ENCODE results near the gene RGS17. TPM values are rescaled to one million over a fixed set of nuclear protein-coding genes. Genes with fewer than 3 reads are reported as not detected.
A peak's percentile ranks its signal among the peaks of the same experiment; 100 is the strongest.

The RGS17 gene
- total and polyA plus RNA-seq, 10 of the 15 experiments (the other 5 are each of a cell fraction or from before 2014, with no cell fraction given), result 0.06 to 0.29 (median 0.14) TPM; not detected in 4

DNA sequence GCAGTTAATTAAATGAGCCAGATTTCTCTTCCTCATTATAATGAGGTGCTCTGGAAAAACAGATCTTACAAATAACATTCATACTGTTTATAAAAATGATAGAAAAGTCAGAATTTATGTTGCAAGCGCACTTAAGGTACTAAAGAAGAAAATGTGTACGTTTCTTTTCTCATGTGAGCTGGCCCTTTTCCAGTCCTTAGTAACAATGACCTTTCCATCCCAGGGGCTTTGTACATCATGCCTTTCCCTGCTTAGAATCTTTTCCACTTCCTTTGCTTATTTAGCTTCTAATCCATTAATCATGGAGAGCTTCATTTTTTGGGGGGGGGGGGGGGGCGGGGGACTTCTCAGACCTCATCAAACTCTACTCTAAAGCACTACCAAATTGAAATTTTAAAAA lies 153.0 kb downstream of the RGS17 start:
- peaks cover 4% of the 10 kb centered on the region; the same call in 1 of the 2 replicates for H3K4me1 ChIP-seq (ENCODE audit: control insufficient read depth, insufficient read depth, low read length)
- H3K9ac ChIP-seq (ENCODE audit: control insufficient read depth, insufficient read depth, low read length), result no peak overlapping the region
- H3K36me3 ChIP-seq (ENCODE audit: control insufficient read depth in 2 of 2, insufficient read depth in 2 of 2, low read length in 1 of 2), result peaks cover 0 to 19% of the 10 kb centered on the region in 2 experiments; a peak in 2 of 4 replicates
- ATAC-seq, result no peak
- H3K79me2 ChIP-seq (ENCODE audit: control insufficient read depth, insufficient read depth, low read length), result peaks cover 98% of the 10 kb centered on the region
- ChIA-PET RAD21 (ENCODE audit: unreplicated experiment) (interaction anchor here (0.8 to 1.6 kb wide), 4 partner anchors 18 to 30 kb away, joined by 3 to 6 read pairs (median 3); no protein-coding TSS in a partner anchor), POLR2A (interaction anchor here (0.6 to 2.4 kb wide), 4 partner anchors 7 to 71 kb away, joined by 3 to 10 read pairs (median 4); no protein-coding TSS in a partner anchor), CTCF (interaction anchor here (0.6 to 2.6 kb wide), 8 partner anchors 11 to 113 kb away, joined by 3 to 11 read pairs (median 4); no protein-coding TSS in a partner anchor), SMC1A (ENCODE audit: uncharacterized antibody, unreplicated experiment) (interaction anchor here (0.9 to 2.9 kb wide), 8 partner anchors 21 to 250 kb away, joined by 3 to 26 read pairs (median 4); no protein-coding TSS in a partner anchor)
- DNase-seq (ENCODE audit: low read depth, low spot score), result no peak
- intact Hi-C loops (cut with micrococcal nuclease; ENCODE audit: unreplicated experiment), result loop anchor here (10.0 kb wide), 1 partner anchor 673 kb away; no protein-coding TSS in a partner anchor
- FAIRE-seq, result no peak
- H3K27me3 ChIP-seq (replicated peaks in 1 of 2; ENCODE audit: control insufficient read depth in 2 of 2, insufficient read depth in 2 of 2, low read length in 1 of 2), result no peaks in the 10 kb centered on the region
- no TSS peak for BruUV-seq (replicated peaks)
- no peaks in the 10 kb centered on the region; the same call in 1 of the 3 replicates for H3K9me3 ChIP-seq (replicated peaks; ENCODE audit: control insufficient read depth, insufficient read depth, low read length)
- TF ChIP-seq JUNB (IDR thresholded peaks at IDR 0.05) (no peak), ZNF217 (IDR thresholded peaks at IDR 0.05) (no peak), TAF1 (IDR thresholded peaks at IDR 0.05; ENCODE audit: borderline replicate concordance, low read depth, low read length) (no peak), MEF2A (IDR thresholded peaks at IDR 0.05; ENCODE audit: insufficient read depth, low read depth, low read length) (no peak)
- 81% methylated on average over 3 of the region's 3 CpGs for WGBS (ENCODE audit: insufficient coverage, insufficient replicate concordance, low lambda C conversion rate, missing lambda C conversion rate)
- no peak overlapping the region; the same call in 1 of the 2 replicates for H2AFZ ChIP-seq (ENCODE audit: control insufficient read depth, low read depth, low read length)
- no peak overlapping the region for H3K27ac ChIP-seq (ENCODE audit: control insufficient read depth, insufficient read depth)
- peak overlapping the region; percentile 53 for H3K4me2 ChIP-seq (ENCODE audit: control insufficient read depth, insufficient read depth)
- no peaks in the 10 kb centered on the region for H4K20me1 ChIP-seq (ENCODE audit: control insufficient read depth, insufficient read depth)
- in situ Hi-C loops (cut with MboI), result loop anchor here (25.0 kb wide), 3 partner anchors 1259 to 1759 kb away; partner anchors contain the start of gene SCAF8
- H3K4me3 ChIP-seq, result 0 out of 2 replicates have a peak overlapping the region, but pooled peaks have one; percentile 53

DNA sequence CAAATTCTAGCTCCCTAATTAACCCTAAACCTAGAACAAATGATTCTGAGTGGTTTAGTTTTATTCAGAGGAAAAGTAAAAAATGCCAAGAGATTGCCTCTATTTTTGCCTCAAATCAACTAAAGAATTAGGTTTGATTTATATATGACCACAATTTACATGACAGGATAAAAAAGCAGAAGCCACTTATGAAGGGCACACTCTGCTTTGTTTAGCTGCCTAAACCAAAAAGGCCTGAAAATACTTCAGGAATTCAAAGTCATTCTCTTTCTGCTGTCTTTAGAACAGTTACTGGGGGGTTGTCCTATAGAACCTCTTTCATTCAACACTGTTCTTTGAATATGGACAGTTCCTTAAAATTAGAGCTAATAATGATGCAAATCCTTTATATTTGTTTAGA lies 153.5 kb downstream of the RGS17 start:
- Histone ChIP-seq H3K4me3 (0 out of 2 replicates have a peak overlapping the region, but pooled peaks have one; percentile 44), H3K9me3 (replicated peaks; ENCODE audit: control insufficient read depth, insufficient read depth, low read length) (no peaks in the 10 kb centered on the region; the same call in 1 of the 3 replicates), H3K4me2 (ENCODE audit: control insufficient read depth, insufficient read depth) (peak overlapping the region; percentile 66), H3K27ac (ENCODE audit: control insufficient read depth, insufficient read depth) (no peak overlapping the region), H3K9ac (ENCODE audit: control insufficient read depth, insufficient read depth, low read length) (no peak overlapping the region), H3K79me2 (ENCODE audit: control insufficient read depth, insufficient read depth, low read length) (peaks cover 100% of the 10 kb centered on the region), H3K27me3 (replicated peaks in 1 of 2; ENCODE audit: control insufficient read depth in 2 of 2, insufficient read depth in 2 of 2, low read length in 1 of 2) (no peaks in the 10 kb centered on the region), H3K36me3 (ENCODE audit: control insufficient read depth in 2 of 2, insufficient read depth in 2 of 2, low read length in 1 of 2) (peaks cover 0 to 19% of the 10 kb centered on the region in 2 experiments; a peak in 2 of 4 replicates), H4K20me1 (ENCODE audit: control insufficient read depth, insufficient read depth) (no peaks in the 10 kb centered on the region), H3K4me1 (ENCODE audit: control insufficient read depth, insufficient read depth, low read length) (peaks cover 4% of the 10 kb centered on the region; the same call in 1 of the 2 replicates), H2AFZ (ENCODE audit: control insufficient read depth, low read depth, low read length) (no peak overlapping the region)
- ChIA-PET RAD21 (ENCODE audit: unreplicated experiment) (interaction anchor here (0.8 to 1.6 kb wide), 6 partner anchors 19 to 29 kb away, joined by 3 to 6 read pairs (median 3); no protein-coding TSS in a partner anchor), CTCF (interaction anchor here (0.6 to 2.6 kb wide), 7 partner anchors 10 to 54 kb away, joined by 3 to 11 read pairs (median 5); no protein-coding TSS in a partner anchor), SMC1A (ENCODE audit: uncharacterized antibody, unreplicated experiment) (interaction anchor here (0.9 to 2.9 kb wide), 12 partner anchors 8 to 250 kb away, joined by 3 to 26 read pairs (median 4); no protein-coding TSS in a partner anchor), POLR2A (interaction anchor here (0.6 to 2.4 kb wide), 4 partner anchors 8 to 70 kb away, joined by 3 to 10 read pairs (median 4); no protein-coding TSS in a partner anchor)
- ATAC-seq (no peak), FAIRE-seq (no peak), DNase-seq (ENCODE audit: low read depth, low spot score) (no peak)
- in situ Hi-C loops (cut with MboI), result loop anchor here (25.0 kb wide), 3 partner anchors 1260 to 1760 kb away; partner anchors contain the start of gene SCAF8
- intact Hi-C loops (cut with micrococcal nuclease; ENCODE audit: unreplicated experiment), result loop anchor here (10.0 kb wide), 1 partner anchor 673 kb away; no protein-coding TSS in a partner anchor
- no TSS peak for BruUV-seq (replicated peaks)
- TF ChIP-seq, protein P1, sequence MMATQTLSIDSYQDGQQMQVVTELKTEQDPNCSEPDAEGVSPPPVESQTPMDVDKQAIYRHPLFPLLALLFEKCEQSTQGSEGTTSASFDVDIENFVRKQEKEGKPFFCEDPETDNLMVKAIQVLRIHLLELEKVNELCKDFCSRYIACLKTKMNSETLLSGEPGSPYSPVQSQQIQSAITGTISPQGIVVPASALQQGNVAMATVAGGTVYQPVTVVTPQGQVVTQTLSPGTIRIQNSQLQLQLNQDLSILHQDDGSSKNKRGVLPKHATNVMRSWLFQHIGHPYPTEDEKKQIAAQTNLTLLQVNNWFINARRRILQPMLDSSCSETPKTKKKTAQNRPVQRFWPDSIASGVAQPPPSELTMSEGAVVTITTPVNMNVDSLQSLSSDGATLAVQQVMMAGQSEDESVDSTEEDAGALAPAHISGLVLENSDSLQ (IDR thresholded peaks at IDR 0.05), result no peak
- no peak for TF ChIP-seq CHD2 (IDR thresholded peaks at IDR 0.05; ENCODE audit: borderline replicate concordance, low read depth, low read length)
